HL-60 (cell line): Measurements from ENCODE around the gene FRMD8.

Experiments used
- DNase-seq, 2 experiments: peaks; one replicate each; pipeline ENCODE4 v3.0.0-alpha.2; 2010 to 2020; ENCODE audit warnings: low read depth in 1 of 2, low spot score in 1 of 2
- H3K27ac ChIP-seq: fragments of 250-450 bp; sonication (Bioruptor Pico); replicated peaks from 2 replicates; pipeline ENCODE4 v1.5.1; 2020; ENCODE audit warnings: mild to moderate bottlenecking, moderate library complexity
- H3K27me3 ChIP-seq: fragments of 250-450 bp; sonication (Bioruptor Pico); 2 replicates; pipeline ENCODE4 v1.5.1; 2021; ENCODE audit warnings: mild to moderate bottlenecking, moderate library complexity; ENCODE audit not compliant: insufficient read depth, poor library complexity, severe bottlenecking
- H3K4me3 ChIP-seq: replicated peaks from 2 replicates; pipeline ENCODE4 v1.5.1; 2011; ENCODE audit warnings: mild to moderate bottlenecking, control low read depth, low read length; ENCODE audit not compliant: insufficient read depth
- GABPA ChIP-seq: IDR thresholded peaks from 2 replicates; pipeline ENCODE4 v1.6.1; 2012; ENCODE audit warnings: low read depth
- POLR2AphosphoS5 ChIP-seq: IDR thresholded peaks from 2 replicates; pipeline ENCODE4 v1.6.1; 2012; ENCODE audit warnings: low read depth
- SPI1 ChIP-seq: IDR thresholded peaks from 2 replicates; pipeline ENCODE4 v1.6.1; 2012; ENCODE audit warnings: low read depth, mild to moderate bottlenecking, borderline replicate concordance
- TF ChIP-seq, protein P1 (sequence below): IDR thresholded peaks from one replicate; pipeline ENCODE4 v1.5.1; 2011; ENCODE audit warnings: low read length, control low read depth, inconsistent platforms; ENCODE audit not compliant: insufficient read depth
- TF ChIP-seq, protein P2 (sequence below): IDR thresholded peaks from 2 replicates; pipeline ENCODE4 v1.6.1; 2012; ENCODE audit warnings: low read depth; ENCODE audit not compliant: insufficient replicate concordance

The FRMD8 gene

DNA sequence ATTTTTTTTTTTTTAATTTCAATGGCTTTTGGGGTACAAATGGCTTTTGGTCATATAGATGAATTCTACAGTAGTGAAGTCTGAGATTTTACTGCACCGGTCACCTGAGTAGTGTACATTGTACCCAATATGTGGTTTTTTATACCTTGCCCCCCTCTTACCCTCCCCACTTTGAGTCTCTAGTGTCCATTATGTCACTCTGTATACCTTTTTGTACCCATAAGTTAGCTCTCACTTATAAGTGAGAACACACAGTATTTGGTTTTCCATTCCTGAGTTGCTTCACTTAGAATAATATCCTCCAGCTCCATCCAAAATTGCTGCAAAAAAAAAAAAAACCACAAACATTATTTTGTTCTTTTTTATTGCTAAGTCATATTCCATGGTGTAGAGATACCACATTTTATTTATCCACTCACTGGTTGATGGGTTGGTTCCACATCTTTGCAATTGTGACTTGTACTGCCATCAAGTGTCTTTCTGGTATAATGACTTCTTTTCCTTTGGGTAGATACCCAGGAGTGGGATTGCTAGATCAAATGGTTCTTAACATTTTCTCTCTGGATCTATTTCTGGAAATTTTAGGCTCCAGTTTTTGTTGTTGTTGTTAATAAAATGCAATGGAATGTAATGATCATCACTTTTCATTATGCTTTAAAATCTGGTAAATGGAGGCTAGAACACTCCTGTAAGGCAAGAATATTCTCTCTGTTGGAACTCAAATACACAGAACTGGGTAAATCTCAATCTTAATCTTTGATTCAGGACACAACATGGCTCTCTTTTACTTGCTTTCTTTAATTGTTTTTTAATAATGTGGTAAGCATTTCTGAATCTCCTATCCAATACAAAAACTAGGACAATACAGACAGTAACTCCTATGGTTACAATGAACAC lies 46.5 kb downstream of the FRMD8 start:
- peak; percentile 37 to 41 for DNase-seq
- Histone ChIP-seq H3K4me3 (no peak overlapping the region), H3K27me3 (no peaks in the 10 kb centered on the region), H3K27ac (no peak overlapping the region)
- TF ChIP-seq POLR2AphosphoS5 = no peak
- no peak for TF ChIP-seq SPI1
- TF ChIP-seq, protein P1, sequence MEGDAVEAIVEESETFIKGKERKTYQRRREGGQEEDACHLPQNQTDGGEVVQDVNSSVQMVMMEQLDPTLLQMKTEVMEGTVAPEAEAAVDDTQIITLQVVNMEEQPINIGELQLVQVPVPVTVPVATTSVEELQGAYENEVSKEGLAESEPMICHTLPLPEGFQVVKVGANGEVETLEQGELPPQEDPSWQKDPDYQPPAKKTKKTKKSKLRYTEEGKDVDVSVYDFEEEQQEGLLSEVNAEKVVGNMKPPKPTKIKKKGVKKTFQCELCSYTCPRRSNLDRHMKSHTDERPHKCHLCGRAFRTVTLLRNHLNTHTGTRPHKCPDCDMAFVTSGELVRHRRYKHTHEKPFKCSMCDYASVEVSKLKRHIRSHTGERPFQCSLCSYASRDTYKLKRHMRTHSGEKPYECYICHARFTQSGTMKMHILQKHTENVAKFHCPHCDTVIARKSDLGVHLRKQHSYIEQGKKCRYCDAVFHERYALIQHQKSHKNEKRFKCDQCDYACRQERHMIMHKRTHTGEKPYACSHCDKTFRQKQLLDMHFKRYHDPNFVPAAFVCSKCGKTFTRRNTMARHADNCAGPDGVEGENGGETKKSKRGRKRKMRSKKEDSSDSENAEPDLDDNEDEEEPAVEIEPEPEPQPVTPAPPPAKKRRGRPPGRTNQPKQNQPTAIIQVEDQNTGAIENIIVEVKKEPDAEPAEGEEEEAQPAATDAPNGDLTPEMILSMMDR = no peak
- TF ChIP-seq, protein P2, sequence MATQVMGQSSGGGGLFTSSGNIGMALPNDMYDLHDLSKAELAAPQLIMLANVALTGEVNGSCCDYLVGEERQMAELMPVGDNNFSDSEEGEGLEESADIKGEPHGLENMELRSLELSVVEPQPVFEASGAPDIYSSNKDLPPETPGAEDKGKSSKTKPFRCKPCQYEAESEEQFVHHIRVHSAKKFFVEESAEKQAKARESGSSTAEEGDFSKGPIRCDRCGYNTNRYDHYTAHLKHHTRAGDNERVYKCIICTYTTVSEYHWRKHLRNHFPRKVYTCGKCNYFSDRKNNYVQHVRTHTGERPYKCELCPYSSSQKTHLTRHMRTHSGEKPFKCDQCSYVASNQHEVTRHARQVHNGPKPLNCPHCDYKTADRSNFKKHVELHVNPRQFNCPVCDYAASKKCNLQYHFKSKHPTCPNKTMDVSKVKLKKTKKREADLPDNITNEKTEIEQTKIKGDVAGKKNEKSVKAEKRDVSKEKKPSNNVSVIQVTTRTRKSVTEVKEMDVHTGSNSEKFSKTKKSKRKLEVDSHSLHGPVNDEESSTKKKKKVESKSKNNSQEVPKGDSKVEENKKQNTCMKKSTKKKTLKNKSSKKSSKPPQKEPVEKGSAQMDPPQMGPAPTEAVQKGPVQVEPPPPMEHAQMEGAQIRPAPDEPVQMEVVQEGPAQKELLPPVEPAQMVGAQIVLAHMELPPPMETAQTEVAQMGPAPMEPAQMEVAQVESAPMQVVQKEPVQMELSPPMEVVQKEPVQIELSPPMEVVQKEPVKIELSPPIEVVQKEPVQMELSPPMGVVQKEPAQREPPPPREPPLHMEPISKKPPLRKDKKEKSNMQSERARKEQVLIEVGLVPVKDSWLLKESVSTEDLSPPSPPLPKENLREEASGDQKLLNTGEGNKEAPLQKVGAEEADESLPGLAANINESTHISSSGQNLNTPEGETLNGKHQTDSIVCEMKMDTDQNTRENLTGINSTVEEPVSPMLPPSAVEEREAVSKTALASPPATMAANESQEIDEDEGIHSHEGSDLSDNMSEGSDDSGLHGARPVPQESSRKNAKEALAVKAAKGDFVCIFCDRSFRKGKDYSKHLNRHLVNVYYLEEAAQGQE = no peak
- TF ChIP-seq GABPA = no peak

DNA sequence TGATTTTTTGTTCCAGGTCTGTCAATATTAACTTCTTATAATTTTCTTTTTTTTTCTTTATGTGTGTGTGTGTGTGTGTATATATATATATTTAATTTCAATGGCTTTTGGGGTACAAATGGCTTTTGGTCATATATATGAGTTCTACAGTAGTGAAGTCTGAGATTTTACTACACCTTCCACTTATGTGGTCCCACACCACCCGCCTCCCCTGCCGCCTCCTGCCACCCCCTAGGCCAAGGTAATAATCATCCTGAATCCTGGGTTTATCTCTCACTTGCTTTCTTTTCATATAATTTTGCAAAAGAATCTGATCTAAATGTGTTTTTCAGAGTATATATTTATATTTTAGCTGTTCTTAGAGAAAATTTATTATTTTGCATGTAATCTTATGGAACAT lies 47.2 kb downstream of the FRMD8 start:
- Histone ChIP-seq H3K4me3 (no peak overlapping the region), H3K27ac (no peak overlapping the region), H3K27me3 (no peaks in the 10 kb centered on the region)
- TF ChIP-seq GABPA (no peak), SPI1 (no peak), POLR2AphosphoS5 (no peak)
- TF ChIP-seq, protein P2 = no peak
- TF ChIP-seq, protein P1 = no peak
- no peak for DNase-seq

DNA sequence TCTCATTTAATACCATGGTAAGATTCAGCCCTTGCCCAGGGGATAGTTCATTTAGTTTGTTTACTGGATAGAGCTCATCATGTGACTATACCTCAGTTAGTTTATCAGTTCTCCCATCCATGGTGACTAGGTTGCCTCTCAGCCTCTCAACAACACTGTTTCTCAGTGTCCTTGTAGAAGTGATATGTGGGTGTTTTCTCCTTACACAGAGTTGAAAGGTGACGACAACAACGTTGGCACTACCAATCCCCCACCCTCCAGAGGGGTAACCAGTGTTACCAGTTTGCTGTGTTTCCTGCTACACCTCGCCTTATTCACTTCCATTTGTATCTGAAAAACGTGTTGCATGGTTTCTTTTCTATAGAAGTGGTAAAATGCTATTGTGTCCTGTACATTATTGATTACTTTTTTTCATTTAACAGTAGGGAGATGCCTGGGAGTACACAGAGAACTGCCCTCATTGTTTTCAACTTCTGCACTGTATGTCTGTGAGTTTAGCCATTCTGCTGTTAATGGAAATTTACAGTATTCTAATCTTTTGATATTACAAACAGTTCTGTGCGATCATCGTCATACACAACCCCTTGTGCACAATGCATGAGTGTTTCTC lies 47.7 kb downstream of the FRMD8 start:
- no peak for TF ChIP-seq GABPA
- TF ChIP-seq, protein P1 = no peak
- TF ChIP-seq, protein P2 = no peak
- no peak for TF ChIP-seq SPI1
- no peak for TF ChIP-seq POLR2AphosphoS5
- Histone ChIP-seq H3K27me3 (no peaks in the 10 kb centered on the region), H3K27ac (no peak overlapping the region), H3K4me3 (no peak overlapping the region)
- no peak for DNase-seq
